Inferior parietal cortex (tissue), 1 donor: ENCODE results near the gene GPLD1.

Source experiments
- DNase-seq: peaks from one replicate; pipeline ENCODE4 v3.0.0-alpha.2; 2016; ENCODE audit errors: extremely low spot score

The GPLD1 gene

GRCh38 chr6:24497254-24497970, 8.0 kb upstream of the GPLD1 start:
- DNase-seq = no peak

GRCh38 chr6:24494821-24495795, 5.7 kb upstream of the GPLD1 start, which contains the start of gene ALDH5A1:
Gene ALDH5A1, plus strand, starts transcription at chr6:24494969. Its CDS starts 28 bp downstream, at chr6:24494997.
- DNase-seq = peak; percentile 44

DNA sequence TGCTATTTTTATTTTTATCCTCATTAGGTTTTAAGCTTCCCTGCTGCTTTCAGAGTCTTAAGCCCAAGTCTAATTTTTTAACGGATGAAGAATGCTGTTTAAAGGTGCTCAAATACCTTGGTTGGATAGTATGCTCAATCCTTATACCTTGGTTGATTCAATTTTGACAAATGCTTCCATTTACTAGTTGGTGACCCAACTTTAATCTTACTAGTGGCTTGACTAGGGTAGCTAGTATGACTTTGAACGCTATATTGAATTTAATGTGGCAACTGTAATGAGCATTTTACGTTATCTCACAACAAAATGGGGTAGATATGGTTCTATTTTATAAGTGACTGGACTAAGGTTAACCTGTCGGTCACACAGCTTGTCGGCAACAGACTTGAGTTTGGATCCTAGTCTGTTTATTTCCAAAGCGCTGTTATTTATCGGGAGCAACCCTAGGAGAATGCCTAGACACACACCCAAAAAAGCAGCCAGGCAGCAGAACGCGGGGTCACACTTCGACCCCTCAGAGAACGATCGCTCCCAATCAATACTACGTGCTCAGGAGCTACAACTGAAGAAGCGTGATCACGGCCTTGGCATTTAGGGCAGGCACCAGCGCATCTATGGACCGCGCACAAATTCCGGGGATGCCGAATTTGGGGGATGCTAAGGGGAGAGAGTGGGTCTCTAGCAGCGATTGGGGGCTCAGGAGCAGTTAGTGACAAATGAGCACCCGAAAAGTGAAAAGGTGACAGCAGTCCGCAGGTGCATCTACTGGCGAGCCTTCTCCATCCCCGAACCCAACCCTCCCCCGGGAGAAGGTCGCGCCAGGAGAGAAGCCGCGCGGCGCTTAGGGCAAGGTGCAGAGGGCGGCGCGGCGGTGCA, 4.8 kb upstream of the GPLD1 start:
- DNase-seq = peak; percentile 19

DNA sequence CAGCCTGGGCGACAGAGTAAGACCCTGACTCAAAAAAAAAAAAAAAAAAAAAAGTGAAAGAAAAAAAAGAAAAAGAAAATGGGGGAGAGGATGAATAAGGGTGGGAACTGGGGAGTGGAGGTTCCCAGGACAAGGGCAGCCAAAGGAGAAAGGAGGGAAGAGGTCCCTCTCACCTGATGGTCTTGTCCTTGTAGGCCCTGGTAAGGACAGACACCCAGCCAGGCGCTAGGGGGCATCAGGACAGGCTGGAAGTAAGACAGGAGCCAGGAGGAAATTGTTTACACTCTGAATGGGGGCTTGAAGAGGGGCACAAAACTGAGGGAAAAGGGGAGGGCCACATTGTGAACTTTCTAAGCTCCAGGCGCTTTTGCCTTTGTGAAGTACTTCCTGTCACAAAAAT, 3.1 kb upstream of the GPLD1 start:
- DNase-seq = no peak

GRCh38 chr6:24490948-24491347, 1.6 kb upstream of the GPLD1 start:
- DNase-seq = no peak

- DNase-seq = no peak
These were observed 503 bp upstream of the GPLD1 start for GRCh38 chr6:24489881-24490280.

- no peak for DNase-seq
These were observed 3.3 kb downstream of the GPLD1 start for GRCh38 chr6:24486065-24486464.

DNA sequence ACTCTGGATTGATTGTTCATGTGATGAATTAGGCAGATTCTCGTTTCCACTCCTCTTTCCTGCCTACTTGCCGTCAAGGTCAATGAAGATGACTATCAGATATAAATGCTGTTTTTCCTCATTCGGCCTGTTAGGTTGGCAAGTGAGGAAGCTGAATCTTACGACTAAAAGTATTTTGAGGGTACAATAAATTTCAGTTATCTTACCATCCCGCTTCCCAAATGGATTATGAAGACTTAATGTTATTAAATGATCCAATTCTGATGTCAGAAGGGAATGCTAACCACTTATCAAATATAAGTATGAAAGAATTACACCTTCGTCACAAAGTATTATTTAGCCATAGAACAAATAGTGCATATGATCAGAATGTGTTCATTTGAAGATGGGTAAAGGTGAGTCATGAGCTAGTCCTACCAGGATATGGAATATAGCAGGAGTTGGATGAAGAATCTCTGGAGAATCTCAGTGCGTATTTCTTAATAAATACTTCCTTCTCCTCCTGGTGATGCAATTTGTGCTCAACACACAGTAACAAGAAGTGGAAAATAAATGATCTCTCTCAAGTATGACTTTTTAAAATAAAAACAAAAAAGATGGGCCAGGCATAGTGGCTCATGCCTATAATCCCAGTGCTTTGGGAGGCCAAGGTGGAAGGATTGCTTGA, 4.6 kb downstream of the GPLD1 start:
- DNase-seq = no peak

DNA sequence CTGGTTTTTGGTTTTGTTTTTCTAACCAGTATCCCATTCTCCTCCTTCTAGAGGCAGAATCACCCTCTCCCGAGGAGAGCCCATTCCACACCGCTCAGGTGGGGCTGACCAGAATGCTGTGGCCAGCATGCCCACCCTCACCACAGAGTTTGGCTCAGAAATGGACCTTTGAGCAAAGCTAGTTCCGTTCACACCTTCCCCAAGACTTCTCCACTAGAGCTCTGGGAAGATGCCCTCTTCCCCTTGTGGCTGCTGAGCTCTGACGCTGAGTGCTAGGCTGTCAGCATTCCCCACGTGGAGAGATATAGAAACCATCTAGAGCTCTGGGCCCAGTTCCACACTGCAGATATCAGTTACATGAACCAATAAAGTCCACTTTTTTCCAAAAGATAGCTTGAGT, 7.9 kb downstream of the GPLD1 start:
- no peak for DNase-seq

GRCh38 chr6:24480705-24481104, 8.7 kb downstream of the GPLD1 start:
- no peak for DNase-seq

- no peak for DNase-seq
These were observed 10.5 kb downstream of the GPLD1 start for GRCh38 chr6:24478903-24479302.

GRCh38 chr6:24477070-24477469, 12.3 kb downstream of the GPLD1 start:
- DNase-seq = no peak

- no peak for DNase-seq
These were observed 12.7 kb downstream of the GPLD1 start for GRCh38 chr6:24476631-24477030.

GRCh38 chr6:24472181-24472580, 17.2 kb downstream of the GPLD1 start:
- no peak for DNase-seq

DNA sequence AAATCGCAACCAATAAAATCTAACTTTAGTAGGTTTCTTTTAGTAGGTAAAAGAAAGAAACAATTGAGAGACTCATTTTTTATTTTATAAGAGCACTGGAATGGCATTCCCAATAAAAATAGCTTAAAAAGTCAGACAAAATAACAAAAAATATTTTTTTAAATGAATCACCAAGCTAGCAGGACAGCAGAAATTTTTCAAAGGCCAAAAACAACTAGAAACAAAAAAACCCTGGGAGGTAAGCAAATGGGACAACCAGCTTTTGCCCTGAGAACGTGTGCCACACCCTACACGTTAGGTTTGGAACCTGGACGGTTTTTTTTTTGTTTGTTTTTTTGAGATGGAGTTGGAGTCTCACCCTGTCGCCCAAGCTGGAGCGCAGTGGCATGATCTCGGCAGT, 19.6 kb downstream of the GPLD1 start:
- no peak for DNase-seq

DNA sequence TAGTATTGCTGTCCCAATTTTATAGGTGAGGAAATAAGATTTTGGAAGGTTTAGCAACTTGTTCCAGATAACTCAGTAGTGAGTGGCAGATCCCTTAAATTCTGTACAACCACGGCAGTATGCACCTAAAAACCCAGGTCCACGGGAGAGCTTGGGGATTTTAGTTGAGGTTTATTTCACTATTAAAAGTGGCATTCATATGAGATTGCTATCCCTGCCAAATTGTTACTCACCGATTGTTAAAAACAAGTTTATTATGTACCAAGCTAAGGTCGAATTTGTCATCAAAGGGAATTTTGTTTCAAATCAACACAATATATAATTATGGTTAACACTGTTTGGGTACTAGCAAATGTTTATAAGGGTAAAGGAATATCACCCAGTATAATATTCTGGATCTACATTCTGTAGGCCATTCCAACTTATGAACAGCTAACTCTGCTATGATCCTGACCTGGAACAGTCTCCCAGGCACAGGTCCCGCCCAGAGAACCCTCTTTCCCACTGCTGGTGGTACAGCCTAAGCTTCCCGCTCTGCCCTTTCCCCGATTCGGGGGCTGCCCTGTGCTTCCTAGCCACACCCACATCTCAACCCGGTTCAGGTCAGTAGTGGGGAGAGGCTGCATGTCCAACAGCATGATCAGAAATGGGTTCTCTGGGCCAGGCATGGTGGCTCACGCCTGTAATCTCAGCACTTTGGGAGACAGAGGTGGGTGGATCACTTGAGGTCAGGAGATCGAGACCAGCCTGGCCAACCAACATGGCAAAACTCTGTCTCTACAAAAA, 24.9 kb downstream of the GPLD1 start:
- no peak for DNase-seq

DNA sequence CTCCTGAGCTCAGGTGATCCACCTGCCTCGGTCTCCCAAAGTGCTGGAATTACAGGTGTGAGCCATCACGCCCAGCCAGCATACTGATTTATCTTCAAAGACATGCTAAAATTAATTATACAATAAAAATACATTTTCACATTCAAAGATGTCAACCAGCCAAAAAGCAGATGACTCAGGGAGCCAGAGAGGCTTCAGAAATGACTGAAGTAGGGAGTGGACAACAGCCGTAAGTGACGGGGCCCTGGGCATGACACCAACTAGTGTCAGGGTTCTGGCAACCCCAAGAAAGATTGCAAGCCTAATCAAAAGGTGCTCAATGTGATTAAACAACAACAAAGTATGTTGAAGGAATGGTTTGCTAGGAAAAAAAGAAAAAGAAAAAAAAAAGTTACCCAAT, 28.4 kb downstream of the GPLD1 start:
- DNase-seq = no peak

GRCh38 chr6:24458941-24459340, 30.4 kb downstream of the GPLD1 start:
- no peak for DNase-seq

- DNase-seq = no peak
These were observed 31.2 kb downstream of the GPLD1 start for GRCh38 chr6:24458134-24458533.

- DNase-seq = no peak
These were observed 34.3 kb downstream of the GPLD1 start for GRCh38 chr6:24455061-24455460.

DNA sequence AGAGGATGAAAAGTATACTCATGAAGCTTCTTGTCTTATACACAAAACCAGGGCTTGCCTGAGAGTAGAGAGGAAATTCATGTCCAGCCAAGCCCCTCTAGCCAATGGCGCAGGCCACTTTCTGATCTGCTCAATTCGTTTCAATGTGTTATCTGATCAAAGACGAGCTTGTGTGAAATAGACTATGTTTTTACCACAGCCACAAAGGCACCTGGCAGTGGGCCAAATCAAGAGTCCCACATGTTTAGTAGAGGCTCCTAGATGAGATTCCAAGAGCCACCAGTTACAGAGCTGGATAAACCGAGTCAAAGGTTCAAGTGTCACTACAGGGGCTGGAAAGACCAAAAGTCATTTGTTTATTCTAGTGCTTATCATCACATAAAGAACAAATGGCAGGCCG, 34.9 kb downstream of the GPLD1 start:
- DNase-seq = no peak
